GM21447 (cell line): ENCODE measurements around the gene EXOSC10.
A peak's percentile ranks its signal among the peaks of the same experiment; 100 is the strongest.
"Not testable (repeated sequence)": the region's sequence is repeated elsewhere in the genome, so short reads cannot be mapped to it uniquely, and the experiment has no call there.

Experiments used
- ATAC-seq: cut with Tn5 transposase; IDR thresholded peaks from one replicate; pipeline ENCODE4 v1.9.1; 2021; ENCODE audit not compliant: unreplicated experiment

EXOSC10 gene

GRCh38 chr1:11061652-11062365, 37.9 kb downstream of the EXOSC10 start:
- ATAC-seq: no peak

DNA sequence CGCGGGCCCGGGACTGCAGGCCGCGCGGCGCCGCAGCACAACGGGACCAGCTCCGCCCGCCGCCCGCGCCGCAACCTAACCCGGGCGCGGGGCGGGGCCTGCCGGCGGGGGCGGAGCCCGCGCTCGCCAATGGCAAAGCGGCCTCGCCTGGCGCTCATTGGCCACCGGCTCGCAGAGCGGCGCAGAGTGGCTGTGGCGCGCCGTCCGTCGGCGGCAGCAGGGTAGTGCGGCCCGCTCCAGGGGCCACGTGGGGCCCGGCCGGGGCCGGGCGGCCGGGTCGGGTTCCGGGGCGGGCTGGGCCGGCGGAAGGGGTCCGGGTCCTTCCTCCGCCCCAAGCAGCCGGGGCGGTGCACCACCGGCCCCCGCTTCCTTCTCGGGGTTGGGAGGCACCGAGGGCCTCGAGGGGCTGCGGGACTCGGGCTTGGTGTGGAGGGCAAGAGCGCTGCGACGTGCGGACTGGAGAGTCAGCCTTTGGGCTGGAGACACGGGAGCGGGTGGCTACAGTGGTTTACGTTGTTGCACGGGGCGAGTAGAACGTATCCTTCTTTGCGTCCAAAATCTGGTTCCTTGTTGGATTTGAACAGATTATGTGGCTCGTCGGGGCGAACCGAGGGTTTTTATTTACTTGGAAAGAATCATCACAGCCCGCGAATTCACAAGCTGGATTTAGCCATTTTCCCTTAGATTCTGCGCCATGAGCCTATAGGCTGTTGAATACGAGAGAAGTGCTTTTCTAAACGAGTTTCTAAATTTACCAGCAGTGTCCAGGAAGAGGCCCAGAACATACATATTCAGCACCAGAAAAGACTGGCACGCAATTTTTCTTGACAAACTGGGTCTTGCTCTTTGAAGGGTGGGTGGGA, 39.5 kb downstream of the EXOSC10 start, which contains the start of gene SRM:
SRM (minus strand) TSS at position 51 of the 863 bp plus-strand sequence. CDS start 75 bp downstream, outside the sequence.
- peak; percentile 73 for ATAC-seq

GRCh38 chr1:11059155-11059967, 40.3 kb downstream of the EXOSC10 start:
- no peak for ATAC-seq

DNA sequence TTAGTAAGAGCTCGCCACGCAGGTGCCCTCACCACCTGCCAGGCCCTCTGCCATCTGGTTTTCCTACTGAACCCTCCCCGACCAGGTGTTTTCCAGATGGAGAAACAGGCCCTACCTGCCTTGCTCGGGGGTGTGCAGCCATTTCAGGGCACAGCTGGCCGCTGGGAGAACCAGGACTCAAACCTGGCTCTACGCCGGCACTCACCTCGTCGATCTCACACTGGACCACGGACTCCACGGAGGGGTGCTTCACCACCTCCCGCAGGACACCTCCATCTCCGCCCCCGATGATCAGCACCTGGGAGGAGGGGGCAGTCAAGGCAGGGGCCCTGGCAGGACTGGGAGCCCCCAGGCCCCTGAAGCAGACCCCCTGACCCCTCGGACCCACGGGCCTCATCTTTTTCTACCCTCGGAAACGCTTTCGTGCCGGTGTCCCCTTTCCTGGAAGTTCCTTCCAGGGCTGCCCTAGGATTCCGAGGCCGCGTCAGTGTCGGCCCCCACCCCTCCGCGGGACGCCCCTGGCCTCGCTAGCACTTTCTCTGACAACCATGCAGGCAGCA, 41.0 kb downstream of the EXOSC10 start:
- ATAC-seq: no peak

GRCh38 chr1:11058026-11058425, 41.6 kb downstream of the EXOSC10 start:
- no peak for ATAC-seq

DNA sequence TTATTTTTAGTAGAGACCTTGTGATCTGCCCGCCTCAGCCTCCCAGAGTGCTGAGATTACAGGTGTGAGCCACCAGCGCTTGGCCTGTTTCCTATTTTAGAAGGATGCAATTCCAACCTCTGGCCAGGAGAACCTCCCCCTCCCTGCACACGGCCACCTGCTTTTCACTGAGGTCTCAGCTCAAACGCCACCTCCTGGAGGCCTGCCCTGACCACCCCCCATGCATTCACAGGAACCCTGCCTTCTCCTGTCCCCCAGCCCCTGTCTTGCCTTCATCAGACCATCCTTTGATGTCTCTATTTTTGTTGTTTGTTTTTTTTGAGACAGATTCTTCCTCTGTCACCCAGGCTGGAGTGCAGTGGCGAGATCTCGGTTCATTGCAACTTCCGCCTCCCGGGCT, 42.2 kb downstream of the EXOSC10 start:
- ATAC-seq: no peak

DNA sequence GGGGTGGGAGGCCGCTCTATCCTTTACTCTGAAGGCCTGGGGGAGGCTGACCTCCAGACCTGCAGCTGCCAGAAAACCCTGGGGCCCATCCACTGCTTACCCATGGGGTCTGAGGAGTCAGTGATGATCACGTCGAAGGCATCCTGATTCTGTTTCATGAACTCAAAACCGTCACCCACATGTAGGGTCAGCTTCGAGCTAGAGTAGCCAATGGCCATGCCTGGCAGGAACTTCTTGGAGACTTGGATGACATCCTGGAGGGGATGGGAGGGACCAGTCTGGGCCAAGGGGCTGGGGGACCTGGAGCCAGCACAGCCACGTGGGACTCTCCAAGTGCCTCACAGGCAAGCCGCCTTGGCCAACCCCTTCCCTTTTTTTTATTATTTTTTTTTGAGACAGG, 43.2 kb downstream of the EXOSC10 start:
- ATAC-seq: no peak

- no peak for ATAC-seq
These were observed 44.0 kb downstream of the EXOSC10 start for GRCh38 chr1:11055676-11056075.

DNA sequence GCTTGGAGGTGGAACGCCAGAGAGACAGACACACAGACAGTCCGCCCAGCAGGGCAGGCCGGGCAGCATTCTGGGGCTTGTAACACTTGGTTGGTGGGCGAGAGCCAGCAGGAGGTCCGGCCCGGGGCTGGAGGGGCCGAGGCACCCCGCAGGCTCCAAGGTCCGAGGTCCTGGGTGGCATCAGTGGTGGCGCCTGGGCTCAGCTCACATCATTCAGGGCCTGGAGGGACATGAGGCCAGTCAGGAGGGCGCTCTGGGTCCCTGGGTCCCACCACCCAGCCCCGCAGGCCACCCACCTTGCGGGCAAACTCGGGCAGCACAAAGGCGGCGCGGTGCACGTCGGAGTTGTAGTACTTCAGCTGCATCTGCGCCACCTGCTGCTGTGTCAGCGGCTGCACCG, 45.0 kb downstream of the EXOSC10 start:
- ATAC-seq: no peak

GRCh38 chr1:11054181-11054580, 45.5 kb downstream of the EXOSC10 start:
- ATAC-seq: no peak

DNA sequence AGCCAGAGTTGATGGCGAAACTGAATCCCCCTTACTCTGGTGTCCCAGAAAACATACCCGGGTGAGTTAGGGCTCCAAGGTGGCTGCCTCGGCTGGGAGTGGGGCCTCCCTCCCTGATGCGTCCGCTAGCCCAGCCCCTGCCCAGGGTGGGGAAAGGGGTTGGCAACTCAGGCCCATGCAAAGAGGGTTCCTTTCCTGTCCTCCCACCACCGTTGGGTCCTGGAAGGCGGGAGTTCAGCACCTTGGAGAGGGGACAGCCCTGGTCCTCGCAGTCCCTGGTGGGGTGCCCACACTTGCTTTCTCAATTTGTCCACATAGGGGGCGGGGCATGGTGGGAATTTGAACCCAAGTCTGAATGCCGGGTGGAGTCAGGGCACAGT, 45.9 kb downstream of the EXOSC10 start:
- ATAC-seq: no peak

DNA sequence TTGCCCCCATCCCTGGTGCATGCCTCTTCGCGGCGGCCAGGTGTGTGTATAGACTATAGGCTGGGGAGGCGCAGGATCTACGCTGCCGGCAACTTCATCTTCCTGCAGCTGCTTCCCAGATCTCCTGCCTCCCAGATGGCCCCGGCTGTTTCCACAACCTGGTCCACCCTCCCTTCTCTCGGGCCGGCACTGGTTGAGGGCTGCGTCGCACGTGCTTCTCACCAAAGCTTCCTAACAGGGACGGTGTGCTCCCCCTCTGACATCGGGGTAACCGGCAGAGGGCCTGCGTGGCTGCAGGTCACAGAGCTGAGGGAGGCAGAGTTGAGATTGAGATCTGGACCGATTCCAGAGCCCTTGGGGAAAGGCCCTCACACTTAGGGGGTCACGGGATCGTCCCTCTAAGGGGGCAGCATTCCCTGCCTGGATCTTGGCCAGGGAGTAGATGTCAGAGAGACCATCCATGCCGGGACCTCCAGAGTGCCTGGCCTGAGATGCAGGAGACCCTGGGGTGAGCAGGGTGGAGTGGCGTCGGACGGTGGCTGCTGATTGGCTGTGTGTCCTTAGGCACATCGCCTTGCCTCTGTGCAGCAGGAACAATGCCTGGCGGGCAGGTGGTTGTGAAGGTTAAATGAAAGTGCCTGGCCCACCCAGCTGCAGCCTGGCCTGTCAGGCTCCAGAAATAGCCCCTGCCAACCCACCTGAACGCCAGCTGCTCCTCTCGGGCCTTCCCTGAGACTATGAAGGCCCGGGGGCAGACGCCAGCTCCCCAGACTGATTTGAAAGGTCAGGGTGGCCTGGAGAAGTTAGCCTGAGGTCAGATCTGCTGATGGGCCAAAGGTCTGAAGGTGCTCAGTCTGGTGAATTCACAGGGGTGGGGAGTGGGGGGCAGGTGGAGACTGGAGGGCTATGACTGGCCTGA, 46.6 kb downstream of the EXOSC10 start:
- ATAC-seq: no peak

GRCh38 chr1:11051781-11052511, 47.7 kb downstream of the EXOSC10 start:
- ATAC-seq: no peak

- not testable (repeated sequence) for ATAC-seq
These were observed 48.5 kb downstream of the EXOSC10 start for GRCh38 chr1:11051121-11051520.

DNA sequence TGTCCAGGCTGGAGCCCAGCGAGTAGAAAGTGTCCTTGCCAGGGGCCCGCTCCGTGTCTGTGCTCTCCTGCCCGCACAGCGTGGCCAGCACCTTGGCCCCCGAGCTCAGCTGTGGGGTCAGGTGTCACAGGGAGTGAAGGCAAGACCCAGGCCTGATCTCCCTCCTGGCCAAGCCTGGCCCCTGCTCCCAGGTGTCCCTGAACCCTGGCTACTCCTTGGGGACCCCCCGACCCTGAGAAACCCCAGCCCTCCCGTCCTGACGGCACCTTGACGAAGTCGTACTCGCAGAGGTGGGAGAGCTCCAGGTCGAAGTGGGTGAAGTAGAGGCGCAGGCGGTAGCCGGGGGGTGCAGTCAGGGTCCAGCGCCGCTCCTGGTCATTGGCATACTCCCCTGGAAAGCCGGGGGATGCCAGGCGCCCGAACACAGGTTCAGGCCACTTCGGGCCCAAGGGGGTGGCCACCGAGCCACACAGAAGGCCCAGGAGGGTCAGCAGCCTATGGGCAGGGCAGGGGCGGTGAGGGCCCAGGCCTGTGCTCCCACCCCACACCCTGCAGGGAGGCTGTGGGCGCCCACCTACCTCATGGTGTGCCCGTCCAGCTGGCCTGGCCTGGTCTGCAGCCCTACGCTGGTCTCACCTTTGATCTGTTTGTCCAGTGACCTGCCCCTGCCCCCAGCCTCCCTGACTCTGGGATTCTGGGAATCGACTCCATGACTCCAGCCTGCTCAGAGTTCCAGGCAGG, 52.9 kb downstream of the EXOSC10 start, which contains the start of gene MASP2:
MASP2 (minus strand) TSS at position 615 of the 741 bp plus-strand sequence; CDS start at position 583, 32 bp downstream.
- ATAC-seq: no peak

GRCh38 chr1:11046270-11046566, 53.5 kb downstream of the EXOSC10 start:
- ATAC-seq: no peak

DNA sequence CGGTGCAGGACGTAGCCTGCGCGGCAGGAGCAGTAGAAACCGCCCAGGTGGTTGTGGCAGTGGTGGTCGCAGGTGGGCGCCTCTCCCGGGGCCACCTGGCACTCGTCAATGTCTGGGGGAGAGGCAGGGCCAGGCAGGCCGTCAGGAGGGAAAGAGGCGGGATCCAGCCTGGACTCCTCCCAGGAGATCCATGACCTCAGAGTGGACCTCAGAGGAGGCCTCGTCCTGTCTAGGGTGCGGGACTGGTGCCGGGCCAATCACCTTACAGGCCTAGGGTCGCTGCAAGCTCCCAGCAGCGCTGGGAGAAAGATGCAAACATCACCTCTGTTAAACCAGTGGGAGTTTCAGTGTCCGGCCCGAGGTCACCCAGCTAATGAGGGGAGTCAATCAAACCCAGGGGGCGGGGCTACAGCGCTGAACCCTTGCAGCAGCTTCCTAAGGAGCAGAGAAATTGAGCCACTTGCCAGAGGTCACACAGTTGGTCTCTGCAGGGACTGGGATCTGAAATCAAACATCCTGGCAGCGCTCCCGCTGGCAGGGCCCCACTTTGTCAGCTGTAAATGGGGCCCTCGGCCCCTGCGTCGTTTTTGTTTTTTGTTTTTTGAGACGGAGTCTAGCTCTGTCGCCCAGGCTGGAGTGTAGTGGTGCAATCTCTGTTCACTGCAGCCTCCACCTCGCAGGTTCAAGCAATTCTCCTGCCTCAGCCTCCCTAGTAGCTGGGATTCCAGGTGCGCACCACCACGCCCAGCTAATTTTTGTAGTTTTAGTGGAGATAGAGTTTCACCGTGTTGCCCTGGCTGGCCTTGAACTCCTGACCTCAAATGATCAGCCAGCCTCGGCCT, 54.0 kb downstream of the EXOSC10 start:
- ATAC-seq: no peak
